Common myeloid progenitor, CD34-positive (primary cell): ENCODE data around the gene VIM. TPM values are rescaled to one million over a fixed set of nuclear protein-coding genes. Genes with fewer than 3 reads are reported as not detected.

Experiments
- CTCF ChIA-PET: fragments of 350-600 bp; sonication (Branson Sonifier 250); formaldehyde crosslinking; loops from one replicate; lab custom pipeline; 2021; ENCODE audit warnings: antibody characterized with exemption; lab: Charles Lee
- POLR2A ChIA-PET: fragments of 350-600 bp; sonication (Branson Sonifier 250); formaldehyde crosslinking; loops from one replicate; lab custom pipeline; 2021; ENCODE audit warnings: antibody characterized with exemption; lab: Charles Lee
- DNase-seq, 3 donors: peaks; one replicate each; pipeline versions ENCODE4 v3.0.0 to v3.0.0-alpha.2; 2013
- H3K27ac ChIP-seq, 2 experiments: 1 replicate in 1 of 2; 2 replicates in 1 of 2; pipeline ENCODE4 v1.7.0; 2013; ENCODE audit warnings: inconsistent platforms in 2 of 2, low read length in 2 of 2, mild to moderate bottlenecking in 2 of 2, low read depth in 1 of 2, moderate library complexity in 1 of 2; ENCODE audit not compliant: severe bottlenecking in 2 of 2, insufficient read depth in 1 of 2, poor library complexity in 1 of 2
- H3K27me3 ChIP-seq, 5 experiments: replicated peaks in 2 of 5; 1 replicate in 3 of 5; 2 replicates in 2 of 5; pipeline versions ENCODE4 v1.6.1 to v1.7.0; 2013; ENCODE audit warnings: low read length in 4 of 5, mild to moderate bottlenecking in 2 of 5, moderate library complexity in 2 of 5, inconsistent platforms in 1 of 5; ENCODE audit not compliant: insufficient read depth in 5 of 5, control insufficient read depth in 4 of 5
- H3K36me3 ChIP-seq, 4 experiments: 1 replicate in 2 of 4; 2 replicates in 2 of 4; pipeline versions ENCODE4 v1.6.1 to v1.7.0; 2013; ENCODE audit warnings: low read length in 3 of 4, control low read depth in 1 of 4, mild to moderate bottlenecking in 1 of 4; ENCODE audit not compliant: control insufficient read depth in 4 of 4, insufficient read depth in 4 of 4
- H3K4me1 ChIP-seq, 4 experiments: 1 replicate in 3 of 4; 2 replicates in 1 of 4; pipeline versions ENCODE4 v1.6.1 to v1.7.1; 2013; ENCODE audit warnings: low read length in 3 of 4, mild to moderate bottlenecking in 3 of 4, control low read depth in 1 of 4, inconsistent platforms in 1 of 4, moderate library complexity in 1 of 4; ENCODE audit not compliant: control insufficient read depth in 4 of 4, insufficient read depth in 4 of 4; ENCODE audit errors: control extremely low read depth in 1 of 4
- H3K4me3 ChIP-seq, 7 experiments: 1 replicate in 4 of 7; 2 replicates in 3 of 7; pipeline versions ENCODE4 v1.5.1 to v1.7.0; 2013; ENCODE audit warnings: mild to moderate bottlenecking in 7 of 7, low read length in 6 of 7, moderate library complexity in 6 of 7, inconsistent platforms in 2 of 7, low read depth in 2 of 7, control low read depth in 1 of 7; ENCODE audit not compliant: insufficient read depth in 4 of 7, control insufficient read depth in 1 of 7; ENCODE audit errors: extremely low read depth in 1 of 7
- H3K9me3 ChIP-seq, 5 experiments: 1 replicate in 4 of 5; 2 replicates in 1 of 5; pipeline versions ENCODE4 v1.6.1 to v1.7.1; 2013; ENCODE audit warnings: low read length in 4 of 5, mild to moderate bottlenecking in 2 of 5, inconsistent platforms in 1 of 5, low read depth in 1 of 5, moderate library complexity in 1 of 5; ENCODE audit not compliant: control insufficient read depth in 4 of 5, insufficient read depth in 2 of 5; ENCODE audit errors: control extremely low read depth in 1 of 5
- WGBS: methylation state at CpG from one replicate; pipeline ENCODE4 v1.1.5; 2013; ENCODE audit not compliant: insufficient coverage; 5-methylcytosine and 5-hydroxymethylcytosine counted together
- polyA plus RNA-seq: library from polyadenylated mRNA; unstranded; fragments of 120-200 nt; gene quantifications from one replicate; pipeline ENCODE4 v1.2.1, GENCODE V29; 2013

Gene VIM
- 3,149 TPM for polyA plus RNA-seq

GRCh38 chr10:17228091-17229015 lies at the start of gene VIM:
Gene VIM (plus strand): TSS chr10:17228241. CDS start chr10:17229423, 1,182 bp downstream.
- H3K27ac ChIP-seq, result peak within 1 kb of the TSS; percentile 93 to 94
- CTCF ChIA-PET, result interaction anchor here (0.5 to 8.0 kb wide), 14 partner anchors 12 to 384 kb away, joined by 3 to 36 read pairs (median 4); partner anchors contain the start of gene TRDMT1
- POLR2A ChIA-PET, result interaction anchor here (0.6 to 4.6 kb wide), 13 partner anchors 9 to 260 kb away, joined by 3 to 72 read pairs (median 4); partner anchors contain the start of gene TRDMT1
- peak; percentile 95 to 99 (median 98) for DNase-seq
- H3K4me3 ChIP-seq, result peak within 1 kb of the TSS; percentile 91 to 98 (median 93)
- WGBS, result 0% methylated on average over 65 of the region's 77 CpGs
- H3K27me3 ChIP-seq, result no peaks in the 10 kb centered on the region
- H3K36me3 ChIP-seq, result peaks cover 11 to 36% (median 19%) of the 10 kb centered on the region in 4 experiments
- no peaks in the 10 kb centered on the region for H3K9me3 ChIP-seq
- H3K4me1 ChIP-seq, result peaks cover 15 to 41% (median 30%) of the 10 kb centered on the region in 4 experiments

GRCh38 chr10:17179002-17179401 lies 49.0 kb upstream of the VIM start:
- no CpG with 5 or more reads among the region's 3 CpGs for WGBS
- no peaks in the 10 kb centered on the region for H3K27me3 ChIP-seq
- CTCF ChIA-PET, result interaction anchor here (0.6 to 2.6 kb wide), 2 partner anchors 13 to 370 kb away, joined by 3 to 7 read pairs; no protein-coding TSS in a partner anchor
- H3K4me3 ChIP-seq, result no peak overlapping the region
- H3K27ac ChIP-seq, result no peak overlapping the region
- no peak for DNase-seq
- H3K9me3 ChIP-seq, result no peaks in the 10 kb centered on the region
- H3K36me3 ChIP-seq, result no peaks in the 10 kb centered on the region
- POLR2A ChIA-PET, result interaction anchor here (0.7 kb wide), 1 partner anchor 54 kb away, joined by 3 read pairs; no protein-coding TSS in a partner anchor
- peaks cover 3 to 15% (median 7%) of the 10 kb centered on the region in 4 experiments for H3K4me1 ChIP-seq

- POLR2A ChIA-PET, result no interaction called here
These were observed 46.9 kb upstream of the VIM start for GRCh38 chr10:17181110-17181509.

DNA sequence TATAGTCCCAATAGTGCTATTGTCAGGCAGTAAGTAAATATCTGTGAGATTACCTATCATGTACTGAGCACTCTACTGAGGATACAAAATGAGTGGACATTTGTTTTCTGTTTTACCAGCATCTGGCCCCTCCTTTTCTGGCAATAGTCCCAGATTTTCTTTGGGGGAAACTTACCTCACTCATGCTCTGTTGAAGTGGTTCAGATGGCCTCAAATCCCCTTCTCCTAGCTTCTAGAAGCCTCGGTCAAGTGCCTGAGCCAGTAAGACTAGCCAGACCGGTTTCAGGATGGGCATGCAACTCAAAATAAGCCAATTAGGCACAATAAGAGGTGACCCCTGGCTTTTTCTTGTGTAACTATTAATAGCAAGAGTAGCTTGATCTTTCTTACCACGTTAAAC lies 46.3 kb upstream of the VIM start:
- Histone ChIP-seq H3K27ac (no peak overlapping the region), H3K4me3 (no peak overlapping the region), H3K9me3 (no peaks in the 10 kb centered on the region), H3K4me1 (no peaks in the 10 kb centered on the region), H3K27me3 (no peaks in the 10 kb centered on the region), H3K36me3 (no peaks in the 10 kb centered on the region)
- DNase-seq, result no peak
- POLR2A ChIA-PET, result interaction anchor here (1.0 kb wide), 1 partner anchor 49 kb away, joined by 3 read pairs; no protein-coding TSS in a partner anchor
- 100% methylated on average over 1 of the region's 3 CpGs for WGBS
- CTCF ChIA-PET, result interaction anchor here (0.9 to 1.3 kb wide), 3 partner anchors 11 to 47 kb away, joined by 3 read pairs; no protein-coding TSS in a partner anchor

More at GRCh38 chr10:17181110-17181509, 46.9 kb upstream of the VIM start:
- no peaks in the 10 kb centered on the region for H3K36me3 ChIP-seq
- no peaks in the 10 kb centered on the region for H3K27me3 ChIP-seq
- no peaks in the 10 kb centered on the region for H3K9me3 ChIP-seq
- H3K4me1 ChIP-seq, result peaks cover 0 to 3% (median 0%) of the 10 kb centered on the region in 4 experiments
- DNase-seq, result no peak
- H3K27ac ChIP-seq, result no peak overlapping the region
- H3K4me3 ChIP-seq, result no peak overlapping the region
- 100% methylated on average over 3 of the region's 5 CpGs for WGBS
- CTCF ChIA-PET, result interaction anchor here (1.3 kb wide), 1 partner anchor 11 kb away, joined by 3 read pairs; no protein-coding TSS in a partner anchor

DNA sequence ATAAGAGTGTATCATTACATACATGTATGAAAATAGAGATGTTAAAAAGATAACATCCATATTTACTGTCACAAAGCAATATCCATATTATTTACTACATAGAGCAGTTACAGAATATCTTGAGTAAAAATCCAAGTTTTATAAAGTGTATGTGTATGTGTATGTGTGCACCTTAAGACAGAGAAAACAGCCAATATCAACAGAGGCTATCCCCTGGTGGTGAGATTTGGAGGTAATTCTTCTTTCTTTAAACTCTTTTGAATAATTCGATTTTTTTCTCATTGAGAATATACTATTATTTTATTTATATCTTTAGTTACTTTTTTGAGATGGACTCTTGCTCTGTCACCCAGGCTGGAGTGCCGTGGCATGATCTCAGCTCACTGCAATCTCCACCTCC lies 44.9 kb upstream of the VIM start:
- Histone ChIP-seq H3K27ac (no peak overlapping the region), H3K36me3 (no peaks in the 10 kb centered on the region), H3K4me3 (no peak overlapping the region), H3K27me3 (no peaks in the 10 kb centered on the region), H3K9me3 (no peaks in the 10 kb centered on the region), H3K4me1 (no peaks in the 10 kb centered on the region)
- DNase-seq, result peak in 2 of 3 donors; percentile 34 to 38
- POLR2A ChIA-PET, result no interaction called here
- CTCF ChIA-PET, result interaction anchor here (1.6 kb wide), 1 partner anchor 8 kb away, joined by 5 read pairs; no protein-coding TSS in a partner anchor
- 100% methylated on average over 1 of the region's 2 CpGs for WGBS

- no peak overlapping the region for H3K4me3 ChIP-seq
These were observed 42.2 kb upstream of the VIM start for GRCh38 chr10:17185873-17186272.

More at GRCh38 chr10:17185873-17186272, 42.2 kb upstream of the VIM start:
- ChIA-PET CTCF (no interaction called here), POLR2A (no interaction called here)
- no peaks in the 10 kb centered on the region for H3K9me3 ChIP-seq
- H3K27ac ChIP-seq, result no peak overlapping the region
- no peaks in the 10 kb centered on the region for H3K36me3 ChIP-seq
- H3K27me3 ChIP-seq, result no peaks in the 10 kb centered on the region
- DNase-seq, result no peak
- no CpG with 5 or more reads among the region's 3 CpGs for WGBS
- no peaks in the 10 kb centered on the region for H3K4me1 ChIP-seq
